B cell (primary cell): ENCODE measurements around the gene PBLD.

Source experiments
- EZH2 ChIP-seq: IDR thresholded peaks from 2 replicates; pipeline ENCODE4 v1.6.1; 2012; ENCODE audit warnings: borderline replicate concordance, low read depth, mild to moderate bottlenecking, moderate library complexity, low read length; ENCODE audit not compliant: insufficient read depth, poor library complexity, severe bottlenecking
- TF ChIP-seq, protein P1 (sequence below): fragments of 200-600 bp; IDR thresholded peaks from one replicate; pipeline ENCODE4 v1.8.0; 2022; ENCODE audit warnings: antibody characterized with exemption, mild to moderate bottlenecking

GRCh38 chr10:68331455-68332258 lies 1.1 kb downstream of the PBLD start, which contains the start of gene HNRNPH3:
- no peak for TF ChIP-seq EZH2
- TF ChIP-seq, protein P1, sequence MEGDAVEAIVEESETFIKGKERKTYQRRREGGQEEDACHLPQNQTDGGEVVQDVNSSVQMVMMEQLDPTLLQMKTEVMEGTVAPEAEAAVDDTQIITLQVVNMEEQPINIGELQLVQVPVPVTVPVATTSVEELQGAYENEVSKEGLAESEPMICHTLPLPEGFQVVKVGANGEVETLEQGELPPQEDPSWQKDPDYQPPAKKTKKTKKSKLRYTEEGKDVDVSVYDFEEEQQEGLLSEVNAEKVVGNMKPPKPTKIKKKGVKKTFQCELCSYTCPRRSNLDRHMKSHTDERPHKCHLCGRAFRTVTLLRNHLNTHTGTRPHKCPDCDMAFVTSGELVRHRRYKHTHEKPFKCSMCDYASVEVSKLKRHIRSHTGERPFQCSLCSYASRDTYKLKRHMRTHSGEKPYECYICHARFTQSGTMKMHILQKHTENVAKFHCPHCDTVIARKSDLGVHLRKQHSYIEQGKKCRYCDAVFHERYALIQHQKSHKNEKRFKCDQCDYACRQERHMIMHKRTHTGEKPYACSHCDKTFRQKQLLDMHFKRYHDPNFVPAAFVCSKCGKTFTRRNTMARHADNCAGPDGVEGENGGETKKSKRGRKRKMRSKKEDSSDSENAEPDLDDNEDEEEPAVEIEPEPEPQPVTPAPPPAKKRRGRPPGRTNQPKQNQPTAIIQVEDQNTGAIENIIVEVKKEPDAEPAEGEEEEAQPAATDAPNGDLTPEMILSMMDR: no peak
